ENCODE measurements around the gene HNRNPM.

The HNRNPM gene

GRCh38 chr19:8485561-8486371 lies 41.0 kb downstream of the HNRNPM start:
- H2BK120ac ChIP-seq (ENCODE audit: insufficient read depth, low read length, poor library complexity): no peak overlapping the region

GRCh38 chr19:8486661-8487136 lies 41.9 kb downstream of the HNRNPM start:
- Histone ChIP-seq H3K27me3 (ENCODE audit: insufficient read depth, low read length) (no peaks in the 10 kb centered on the region), H3K4me3 (ENCODE audit: low read depth, low read length) (no peak overlapping the region), H3K79me2 (ENCODE audit: control insufficient read depth, insufficient read depth, low read length, poor library complexity) (no peaks in the 10 kb centered on the region)

More at GRCh38 chr19:8485561-8486371, 41.0 kb downstream of the HNRNPM start:
- no peak overlapping the region for H3K4ac ChIP-seq (ENCODE audit: low read depth, low read length)
- no peak overlapping the region for H3K4me2 ChIP-seq (ENCODE audit: low read length)
- H2BK12ac ChIP-seq (ENCODE audit: low read length): no peak overlapping the region
- H3K18ac ChIP-seq (ENCODE audit: low read length): no peak overlapping the region
- WGBS (ENCODE audit: extremely low coverage, insufficient coverage, insufficient read length): no CpG with 5 or more reads among the region's 62 CpGs
- no peak overlapping the region for H2AFZ ChIP-seq (ENCODE audit: insufficient read depth, low read length, poor library complexity)
- no peaks in the 10 kb centered on the region for H3K79me1 ChIP-seq (ENCODE audit: low read length)
- peaks cover 4% of the 10 kb centered on the region for H3K9me3 ChIP-seq (ENCODE audit: insufficient read depth, low read depth, low read length)
- no peak overlapping the region for H4K8ac ChIP-seq (ENCODE audit: low read depth, low read length)
- DNase-seq: no peak
- H3K14ac ChIP-seq (ENCODE audit: low read length): no peak overlapping the region
- H3K36me3 ChIP-seq (ENCODE audit: control insufficient read depth in 1 of 2, insufficient read depth in 2 of 2, low read length in 2 of 2): peaks cover 84 to 86% of the 10 kb centered on the region in 2 experiments
- peaks cover 3% of the 10 kb centered on the region for H3K79me2 ChIP-seq (ENCODE audit: control insufficient read depth, insufficient read depth, low read length, poor library complexity)
- H2BK5ac ChIP-seq (ENCODE audit: low read depth, low read length, poor library complexity): no peak overlapping the region
- no peak overlapping the region for H3K23ac ChIP-seq (ENCODE audit: low read length)
- no peak overlapping the region for H4K12ac ChIP-seq (ENCODE audit: low read depth, low read length)
- H3K27me3 ChIP-seq (ENCODE audit: insufficient read depth, low read length): no peaks in the 10 kb centered on the region
- H3K27ac ChIP-seq (ENCODE audit: low read depth, low read length): no peak overlapping the region
- H3K4me3 ChIP-seq (ENCODE audit: low read depth, low read length): no peak overlapping the region
- H3K9ac ChIP-seq (ENCODE audit: low read length): no peak overlapping the region
- no peak overlapping the region for H2AK5ac ChIP-seq (ENCODE audit: low read length)
- peaks cover 2 to 5% of the 10 kb centered on the region in 2 experiments for H3K4me1 ChIP-seq (ENCODE audit: control insufficient read depth in 1 of 2, insufficient read depth in 2 of 2, low read length in 2 of 2)
- H4K91ac ChIP-seq (ENCODE audit: low read depth, low read length): no peak overlapping the region

GRCh38 chr19:8487137-8487851 lies 42.5 kb downstream of the HNRNPM start:
- no CpG with 5 or more reads among the region's 13 CpGs for WGBS (ENCODE audit: extremely low coverage, insufficient coverage, insufficient read length)
- no peak overlapping the region for H3K18ac ChIP-seq (ENCODE audit: low read length)
- H3K9ac ChIP-seq (ENCODE audit: low read length): no peak overlapping the region
- peak; percentile 25 to 26 for DNase-seq
- H4K12ac ChIP-seq (ENCODE audit: low read depth, low read length): no peak overlapping the region
- H3K4ac ChIP-seq (ENCODE audit: low read depth, low read length): no peak overlapping the region
- H3K4me1 ChIP-seq (ENCODE audit: control insufficient read depth in 1 of 2, insufficient read depth in 2 of 2, low read length in 2 of 2): no peaks in the 10 kb centered on the region
- no peaks in the 10 kb centered on the region for H3K27me3 ChIP-seq (ENCODE audit: insufficient read depth, low read length)
- H3K27ac ChIP-seq (ENCODE audit: low read depth, low read length): no peak overlapping the region
- no peak overlapping the region for H2AFZ ChIP-seq (ENCODE audit: insufficient read depth, low read length, poor library complexity)
- no peak overlapping the region for H3K14ac ChIP-seq (ENCODE audit: low read length)
- no peaks in the 10 kb centered on the region for H3K79me2 ChIP-seq (ENCODE audit: control insufficient read depth, insufficient read depth, low read length, poor library complexity)
- no peak overlapping the region for H3K4me3 ChIP-seq (ENCODE audit: low read depth, low read length)
- no peak overlapping the region for H3K23ac ChIP-seq (ENCODE audit: low read length)
- H4K91ac ChIP-seq (ENCODE audit: low read depth, low read length): no peak overlapping the region
- no peak overlapping the region for H2BK12ac ChIP-seq (ENCODE audit: low read length)
- no peak overlapping the region for H3K4me2 ChIP-seq (ENCODE audit: low read length)
- no peak overlapping the region for H2AK5ac ChIP-seq (ENCODE audit: low read length)
- no peak overlapping the region for H2BK5ac ChIP-seq (ENCODE audit: low read depth, low read length, poor library complexity)
- H3K79me1 ChIP-seq (ENCODE audit: low read length): no peaks in the 10 kb centered on the region
- H3K36me3 ChIP-seq (ENCODE audit: control insufficient read depth in 1 of 2, insufficient read depth in 2 of 2, low read length in 2 of 2): peaks cover 72 to 78% of the 10 kb centered on the region in 2 experiments
- H2BK120ac ChIP-seq (ENCODE audit: insufficient read depth, low read length, poor library complexity): no peak overlapping the region
- H3K9me3 ChIP-seq (ENCODE audit: insufficient read depth, low read depth, low read length): peaks cover 6% of the 10 kb centered on the region
- H4K8ac ChIP-seq (ENCODE audit: low read depth, low read length): no peak overlapping the region

More at GRCh38 chr19:8486661-8487136, 41.9 kb downstream of the HNRNPM start:
- Histone ChIP-seq H3K79me1 (ENCODE audit: low read length) (no peaks in the 10 kb centered on the region), H3K18ac (ENCODE audit: low read length) (no peak overlapping the region), H3K9me3 (ENCODE audit: insufficient read depth, low read depth, low read length) (peaks cover 6% of the 10 kb centered on the region), H2BK5ac (ENCODE audit: low read depth, low read length, poor library complexity) (no peak overlapping the region), H2AK5ac (ENCODE audit: low read length) (no peak overlapping the region), H4K12ac (ENCODE audit: low read depth, low read length) (no peak overlapping the region), H3K4ac (ENCODE audit: low read depth, low read length) (no peak overlapping the region), H2BK120ac (ENCODE audit: insufficient read depth, low read length, poor library complexity) (no peak overlapping the region), H4K8ac (ENCODE audit: low read depth, low read length) (no peak overlapping the region), H2AFZ (ENCODE audit: insufficient read depth, low read length, poor library complexity) (no peak overlapping the region), H4K91ac (ENCODE audit: low read depth, low read length) (no peak overlapping the region), H3K27ac (ENCODE audit: low read depth, low read length) (no peak overlapping the region), H3K9ac (ENCODE audit: low read length) (no peak overlapping the region), H3K4me1 (ENCODE audit: control insufficient read depth in 1 of 2, insufficient read depth in 2 of 2, low read length in 2 of 2) (no peaks in the 10 kb centered on the region), H3K36me3 (ENCODE audit: control insufficient read depth in 1 of 2, insufficient read depth in 2 of 2, low read length in 2 of 2) (peaks cover 77 to 82% of the 10 kb centered on the region in 2 experiments), H3K14ac (ENCODE audit: low read length) (no peak overlapping the region), H2BK12ac (ENCODE audit: low read length) (no peak overlapping the region), H3K23ac (ENCODE audit: low read length) (no peak overlapping the region), H3K4me2 (ENCODE audit: low read length) (no peak overlapping the region)
- no CpG with 5 or more reads among the region's 16 CpGs for WGBS (ENCODE audit: extremely low coverage, insufficient coverage, insufficient read length)
- no peak for DNase-seq

- H2BK12ac ChIP-seq (ENCODE audit: low read length): no peak overlapping the region
- no peak overlapping the region for H3K4me2 ChIP-seq (ENCODE audit: low read length)
- H3K9ac ChIP-seq (ENCODE audit: low read length): no peak overlapping the region
- H3K79me1 ChIP-seq (ENCODE audit: low read length): no peaks in the 10 kb centered on the region
- no peak overlapping the region for H2BK5ac ChIP-seq (ENCODE audit: low read depth, low read length, poor library complexity)
- H3K9me3 ChIP-seq (ENCODE audit: insufficient read depth, low read depth, low read length): peaks cover 6% of the 10 kb centered on the region
- no peak for DNase-seq
- no peak overlapping the region for H4K8ac ChIP-seq (ENCODE audit: low read depth, low read length)
- no peak overlapping the region for H2AK5ac ChIP-seq (ENCODE audit: low read length)
- no peak overlapping the region for H3K14ac ChIP-seq (ENCODE audit: low read length)
- no peak overlapping the region for H4K12ac ChIP-seq (ENCODE audit: low read depth, low read length)
- H2BK120ac ChIP-seq (ENCODE audit: insufficient read depth, low read length, poor library complexity): no peak overlapping the region
- H3K4me3 ChIP-seq (ENCODE audit: low read depth, low read length): no peak overlapping the region
- H3K4me1 ChIP-seq (ENCODE audit: control insufficient read depth in 1 of 2, insufficient read depth in 2 of 2, low read length in 2 of 2): no peaks in the 10 kb centered on the region
- H3K79me2 ChIP-seq (ENCODE audit: control insufficient read depth, insufficient read depth, low read length, poor library complexity): no peaks in the 10 kb centered on the region
- H3K4ac ChIP-seq (ENCODE audit: low read depth, low read length): no peak overlapping the region
- H3K23ac ChIP-seq (ENCODE audit: low read length): no peak overlapping the region
- WGBS (ENCODE audit: extremely low coverage, insufficient coverage, insufficient read length): no CpG with 5 or more reads among the region's 15 CpGs
- H3K27ac ChIP-seq (ENCODE audit: low read depth, low read length): no peak overlapping the region
- no peaks in the 10 kb centered on the region for H3K27me3 ChIP-seq (ENCODE audit: insufficient read depth, low read length)
- no peak overlapping the region for H2AFZ ChIP-seq (ENCODE audit: insufficient read depth, low read length, poor library complexity)
- H4K91ac ChIP-seq (ENCODE audit: low read depth, low read length): no peak overlapping the region
- no peak overlapping the region for H3K18ac ChIP-seq (ENCODE audit: low read length)
- H3K36me3 ChIP-seq (ENCODE audit: control insufficient read depth in 1 of 2, insufficient read depth in 2 of 2, low read length in 2 of 2): peaks cover 63 to 69% of the 10 kb centered on the region in 2 experiments
These were observed 43.6 kb downstream of the HNRNPM start for GRCh38 chr19:8488365-8488764.
